Ovary (tissue), 3 donors: Measurements from ENCODE around the gene CSNK2A1.

Experiments
- CTCF ChIP-seq, 3 donors: fragments of 450-650 bp in 2 of 3; fragments of 200-600 bp in 1 of 3; IDR thresholded peaks; one replicate each; pipeline versions ENCODE4 v1.5.1 to v1.8.0; 2016 to 2022; ENCODE audit warnings: antibody characterized with exemption in 3 of 3, mild to moderate bottlenecking in 1 of 3
- EP300 ChIP-seq: sonication (generic); formaldehyde crosslinking; IDR thresholded peaks from one replicate; pipeline ENCODE4 v1.6.1; 2017; ENCODE audit warnings: antibody characterized with exemption
- POLR2A ChIP-seq: fragments of 450-650 bp; IDR thresholded peaks from one replicate; pipeline ENCODE4 v1.6.1; 2017; ENCODE audit warnings: antibody characterized with exemption, mild to moderate bottlenecking, moderate library complexity
- donor health status: DM: no; HTN: no; CAD: no.

- TF ChIP-seq CTCF (IDR thresholded peaks at IDR 0.05) (no peak), EP300 (no peak), POLR2A (no peak)
Observed at GRCh38 chr20:519999-520398, 23.6 kb downstream of the CSNK2A1 start.
